Nephron progenitor cell (in vitro differentiated cells): Measurements from ENCODE around the gene PDE4DIP.
"Not testable (repeated sequence)": the region's sequence is repeated elsewhere in the genome, so short reads cannot be mapped to it uniquely, and the experiment has no call there.

ENCODE experiments used
- DNase-seq: peaks from one replicate; pipeline ENCODE4 v3.0.0; 2021
- H3K27ac Mint-ChIP-seq: 2 replicates; pipeline ENCODE4 v1.8.0; 2021; ENCODE audit warnings: mild to moderate bottlenecking, moderate library complexity, mixed read lengths
- H3K27me3 Mint-ChIP-seq: 2 replicates; pipeline ENCODE4 v1.8.0; 2021; ENCODE audit warnings: mild to moderate bottlenecking, low read depth, mixed read lengths; ENCODE audit not compliant: poor library complexity
- H3K36me3 Mint-ChIP-seq: 2 replicates; pipeline ENCODE4 v1.8.0; 2021; ENCODE audit warnings: low read depth, mixed read lengths
- H3K4me1 Mint-ChIP-seq: 2 replicates; pipeline ENCODE4 v1.8.0; 2021; ENCODE audit warnings: mixed read lengths
- H3K4me3 Mint-ChIP-seq: 2 replicates; pipeline ENCODE4 v1.8.0; 2021; ENCODE audit warnings: mild to moderate bottlenecking, moderate library complexity, mixed read lengths
- H3K9me3 Mint-ChIP-seq: 2 replicates; pipeline ENCODE4 v1.8.0; 2021; ENCODE audit warnings: mild to moderate bottlenecking, moderate library complexity, mixed read lengths

Gene PDE4DIP

GRCh38 chr1:148889267-148890074, 45.2 kb downstream of the PDE4DIP start:
- H3K4me3 Mint-ChIP-seq, H3K27me3 Mint-ChIP-seq, H3K9me3 Mint-ChIP-seq, H3K27ac Mint-ChIP-seq, H3K4me1 Mint-ChIP-seq, H3K36me3 Mint-ChIP-seq: not testable (repeated sequence)
- DNase-seq, result peak; percentile 1

DNA sequence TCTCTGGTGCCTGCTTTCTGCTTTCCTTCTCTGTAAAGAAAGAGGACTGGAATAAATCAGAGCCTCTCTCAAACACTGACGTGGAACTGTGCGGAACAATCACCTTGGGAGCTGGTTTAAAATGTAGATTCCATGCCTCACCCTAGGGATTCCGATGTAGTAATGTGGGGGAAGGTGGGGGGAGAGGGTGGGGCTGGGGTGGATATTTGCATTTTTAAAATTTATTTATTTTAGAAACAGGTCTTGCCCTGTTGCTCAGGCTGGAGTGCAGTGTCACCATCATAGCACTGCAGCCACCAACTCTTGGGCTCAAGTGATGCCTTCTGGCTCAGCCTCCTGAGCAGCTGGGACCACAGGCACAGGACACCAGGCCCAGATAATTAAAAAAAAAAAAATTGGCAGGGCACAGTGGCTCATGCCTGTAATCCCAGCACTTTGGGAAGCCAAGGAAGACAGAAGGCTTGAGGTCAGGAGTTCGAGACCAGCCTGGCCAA, 45.9 kb downstream of the PDE4DIP start:
- not testable (repeated sequence) for H3K4me3 Mint-ChIP-seq, DNase-seq, H3K27me3 Mint-ChIP-seq, H3K4me1 Mint-ChIP-seq, H3K9me3 Mint-ChIP-seq, H3K27ac Mint-ChIP-seq, H3K36me3 Mint-ChIP-seq

- H3K36me3 Mint-ChIP-seq, H3K4me1 Mint-ChIP-seq, H3K4me3 Mint-ChIP-seq, DNase-seq, H3K9me3 Mint-ChIP-seq, H3K27ac Mint-ChIP-seq, H3K27me3 Mint-ChIP-seq: not testable (repeated sequence)
Observed at GRCh38 chr1:148894360-148895352, 50.4 kb downstream of the PDE4DIP start.

- H3K27ac Mint-ChIP-seq, H3K4me1 Mint-ChIP-seq, DNase-seq, H3K4me3 Mint-ChIP-seq, H3K27me3 Mint-ChIP-seq, H3K36me3 Mint-ChIP-seq, H3K9me3 Mint-ChIP-seq: not testable (repeated sequence)
Observed at GRCh38 chr1:148900026-148900425, 55.8 kb downstream of the PDE4DIP start.

- not testable (repeated sequence) for H3K36me3 Mint-ChIP-seq, H3K4me1 Mint-ChIP-seq, H3K27me3 Mint-ChIP-seq, H3K27ac Mint-ChIP-seq, H3K9me3 Mint-ChIP-seq, DNase-seq, H3K4me3 Mint-ChIP-seq
Observed at GRCh38 chr1:148900691-148901090, 56.5 kb downstream of the PDE4DIP start.

GRCh38 chr1:148901150-148901952, 57.1 kb downstream of the PDE4DIP start:
- H3K27ac Mint-ChIP-seq, H3K4me1 Mint-ChIP-seq, H3K9me3 Mint-ChIP-seq, H3K27me3 Mint-ChIP-seq, DNase-seq, H3K4me3 Mint-ChIP-seq, H3K36me3 Mint-ChIP-seq: not testable (repeated sequence)

DNA sequence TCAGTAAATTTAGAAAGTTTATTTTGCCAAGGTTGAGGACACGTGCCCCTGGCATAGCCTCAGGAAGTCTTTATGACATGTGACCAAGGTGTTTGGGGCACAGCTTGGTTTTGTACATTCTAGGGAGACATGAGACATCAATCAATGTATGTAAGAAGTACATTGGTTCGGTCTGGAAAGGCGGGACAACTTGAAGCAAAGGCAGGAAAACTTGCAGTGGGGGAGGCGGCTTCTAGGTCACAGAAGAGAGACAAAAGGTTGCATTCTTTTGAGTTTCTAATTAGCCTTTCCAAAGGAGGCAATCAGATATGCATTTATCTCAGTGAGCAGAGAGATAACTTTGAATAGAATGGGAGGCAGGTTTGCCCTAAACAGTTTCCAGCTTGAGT, 57.7 kb downstream of the PDE4DIP start:
- H3K4me1 Mint-ChIP-seq, H3K36me3 Mint-ChIP-seq, DNase-seq, H3K9me3 Mint-ChIP-seq, H3K27me3 Mint-ChIP-seq, H3K4me3 Mint-ChIP-seq, H3K27ac Mint-ChIP-seq: not testable (repeated sequence)

- H3K4me1 Mint-ChIP-seq, H3K36me3 Mint-ChIP-seq, H3K27ac Mint-ChIP-seq, H3K27me3 Mint-ChIP-seq, H3K9me3 Mint-ChIP-seq, DNase-seq, H3K4me3 Mint-ChIP-seq: not testable (repeated sequence)
Observed at GRCh38 chr1:148909219-148909826, 65.1 kb downstream of the PDE4DIP start.

DNA sequence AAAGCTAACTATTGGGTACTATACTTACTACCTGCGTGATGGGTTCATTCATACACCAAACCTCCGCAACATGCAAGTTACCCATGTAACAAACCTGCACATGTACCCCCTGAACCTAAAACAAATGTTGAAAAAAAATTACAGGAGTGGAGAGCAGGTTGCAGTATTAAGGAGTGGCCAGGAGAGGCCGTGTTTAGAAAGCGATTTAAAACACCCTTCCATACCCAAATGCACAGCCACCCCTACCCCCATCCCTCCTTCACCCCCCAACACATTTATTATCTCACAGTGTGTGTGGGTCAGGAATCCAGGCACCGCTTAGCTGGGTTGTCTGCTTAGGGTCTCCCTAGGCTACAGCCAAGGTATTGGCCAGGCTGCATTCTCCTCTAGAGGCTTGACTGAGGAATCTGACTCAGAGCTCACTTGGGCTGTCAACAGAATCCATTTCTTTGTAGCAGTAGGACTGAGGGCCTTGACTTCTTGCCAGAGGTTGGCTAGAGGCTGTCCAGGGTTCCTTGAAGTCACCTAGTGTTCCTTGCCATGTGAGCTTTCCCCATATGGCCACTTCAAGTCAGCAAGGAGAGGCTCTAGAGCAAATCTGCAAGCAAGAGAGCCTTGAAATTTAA, 67.2 kb downstream of the PDE4DIP start:
- not testable (repeated sequence) for DNase-seq, H3K27me3 Mint-ChIP-seq, H3K27ac Mint-ChIP-seq, H3K4me3 Mint-ChIP-seq, H3K9me3 Mint-ChIP-seq, H3K4me1 Mint-ChIP-seq, H3K36me3 Mint-ChIP-seq

- H3K27me3 Mint-ChIP-seq, H3K36me3 Mint-ChIP-seq, H3K4me3 Mint-ChIP-seq, H3K27ac Mint-ChIP-seq, DNase-seq, H3K9me3 Mint-ChIP-seq, H3K4me1 Mint-ChIP-seq: not testable (repeated sequence)
Observed at GRCh38 chr1:148916222-148916621, 72.0 kb downstream of the PDE4DIP start.

DNA sequence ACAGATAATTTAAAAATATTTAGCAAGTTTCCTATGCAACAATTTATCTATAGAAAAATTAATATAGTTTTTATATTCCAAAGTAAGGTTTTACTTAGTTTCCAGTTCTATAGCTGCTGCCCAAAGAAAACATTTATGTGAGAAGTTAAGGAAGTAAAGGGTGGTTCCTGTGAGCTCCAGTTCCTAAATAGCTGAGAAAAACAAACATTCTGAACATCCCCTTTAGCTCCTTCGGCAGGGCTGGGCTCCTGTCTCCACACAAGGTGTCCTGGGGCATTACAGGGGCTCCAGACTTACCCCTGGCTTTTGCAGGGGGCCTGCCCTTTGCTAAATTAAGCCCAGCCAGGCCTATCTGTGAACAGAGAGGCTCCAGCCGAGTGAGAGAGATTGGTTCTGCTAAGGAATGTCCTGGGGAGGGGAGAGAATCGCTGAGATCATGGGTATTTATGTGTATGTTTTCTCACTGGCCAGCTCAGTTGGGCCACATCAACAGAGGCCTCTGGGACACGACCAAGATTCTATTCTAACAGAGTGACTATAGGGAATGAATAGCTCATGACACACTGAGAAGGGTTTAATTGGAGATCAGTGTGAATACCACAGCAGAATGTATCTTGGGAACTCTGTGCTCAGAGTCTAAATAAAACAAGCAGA, 72.6 kb downstream of the PDE4DIP start:
- DNase-seq, H3K4me3 Mint-ChIP-seq, H3K27ac Mint-ChIP-seq: not testable (repeated sequence)

DNA sequence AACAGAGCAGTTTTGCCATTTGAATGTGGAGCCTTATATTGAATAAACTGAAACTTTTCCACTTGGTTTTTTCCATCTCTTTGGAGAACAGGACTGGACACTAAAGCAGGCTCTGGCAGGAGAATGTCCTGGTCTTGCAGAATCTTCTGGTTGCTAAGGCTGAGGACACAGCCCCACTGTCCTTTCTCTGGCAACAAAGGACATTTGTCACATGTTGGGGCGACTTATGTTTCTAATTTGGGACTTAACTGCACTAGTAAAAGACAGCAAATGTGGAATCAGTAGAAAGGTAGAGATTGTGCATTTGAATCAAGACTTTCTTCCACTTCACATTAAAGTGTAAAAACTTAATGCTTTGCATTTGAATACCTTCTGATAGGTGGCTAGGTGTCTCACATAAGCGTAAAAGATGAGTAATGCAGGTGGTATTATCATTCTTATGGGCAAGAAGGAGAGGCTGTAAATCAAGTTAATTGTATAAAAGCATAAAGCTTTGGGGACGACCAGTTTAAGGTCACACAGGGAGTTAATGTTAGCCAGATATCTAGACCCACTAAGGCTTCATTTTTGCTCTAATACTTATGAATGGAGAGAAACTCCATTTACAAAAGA, 74.7 kb downstream of the PDE4DIP start:
- H3K27me3 Mint-ChIP-seq, H3K4me3 Mint-ChIP-seq: not testable (repeated sequence)

More for the DNA sequence above, 72.6 kb downstream of the PDE4DIP start:
- not testable (repeated sequence) for H3K9me3 Mint-ChIP-seq, H3K4me1 Mint-ChIP-seq, H3K27me3 Mint-ChIP-seq, H3K36me3 Mint-ChIP-seq

More for the DNA sequence above, 74.7 kb downstream of the PDE4DIP start:
- not testable (repeated sequence) for H3K9me3 Mint-ChIP-seq, DNase-seq, H3K27ac Mint-ChIP-seq, H3K36me3 Mint-ChIP-seq, H3K4me1 Mint-ChIP-seq
